OCI-LY3 (cell line): ENCODE measurements around the gene ZNF362.

ENCODE experiments used
- CTCF ChIP-seq: fragments of 200-600, 300-600 bp; sonication (generic); IDR thresholded peaks from 2 replicates; pipeline ENCODE4 v1.5.1; 2014; ENCODE audit warnings: antibody characterized with exemption, low read length, low read depth
- EZH2phosphoT487 ChIP-seq: fragments of 200-600 bp; shearing (Covaris generic); IDR thresholded peaks from 2 replicates; pipeline ENCODE4 v1.6.1; 2018; ENCODE audit warnings: antibody characterized with exemption, mixed run types, low read depth

- TF ChIP-seq CTCF (no peak), EZH2phosphoT487 (no peak)
Observed at GRCh38 chr1:33332881-33333280, 76.6 kb downstream of the ZNF362 start.
